HepG2 (cell line): ENCODE measurements around the gene C19orf73. TPM values are rescaled to one million over a fixed set of nuclear protein-coding genes. Genes with fewer than 3 reads are reported as not detected.

ENCODE experiments used
- ARNT ChIP-seq: fragments of 450-650 bp; IDR thresholded peaks from 2 replicates; pipeline ENCODE4 v1.6.1; 2017
- FOXP1 ChIP-seq, 2 experiments: fragments of 450-650 bp in 1 of 2; IDR thresholded peaks; 2 replicates each; pipeline ENCODE4 v1.6.1; 2017 to 2018; ENCODE audit warnings: antibody characterized with exemption in 1 of 2
- HDAC1 ChIP-seq: sonication (generic); formaldehyde crosslinking; IDR thresholded peaks from 2 replicates; pipeline ENCODE4 v1.5.1; 2020; ENCODE audit warnings: mild to moderate bottlenecking, missing genetic modification reagents
- HNF4A ChIP-seq: sonication (generic); formaldehyde crosslinking; IDR thresholded peaks from 2 replicates; pipeline ENCODE4 v1.4.0; 2020; ENCODE audit warnings: missing genetic modification reagents
- NCOR1 ChIP-seq: fragments of 200-600 bp; sonication (generic); IDR thresholded peaks from 2 replicates; pipeline ENCODE4 v1.7.0; 2017; ENCODE audit warnings: antibody characterized with exemption, low read length, borderline replicate concordance
- SRSF1 ChIP-seq: fragments of 200-400 bp; formaldehyde crosslinking; optimal IDR thresholded peaks from 2 replicates; pipeline ENCODE3; 2017; ENCODE audit warnings: mild to moderate bottlenecking, low read depth, low read length, moderate library complexity
- TOPORS ChIP-seq: sonication (generic); formaldehyde crosslinking; IDR thresholded peaks from 2 replicates; pipeline ENCODE4 v1.8.0; 2023; ENCODE audit warnings: mild to moderate bottlenecking, missing genetic modification reagents
- ZEB1 ChIP-seq: IDR thresholded peaks from 2 replicates; pipeline ENCODE4 v1.6.1; 2012; ENCODE audit warnings: mild to moderate bottlenecking, low read depth, inconsistent platforms; ENCODE audit not compliant: insufficient replicate concordance
- ZNF20 ChIP-seq: sonication (generic); formaldehyde crosslinking; IDR thresholded peaks from 2 replicates; pipeline ENCODE4 v1.4.0; 2020; ENCODE audit warnings: mild to moderate bottlenecking, moderate library complexity, missing genetic modification reagents
- ZNF335 ChIP-seq: sonication (generic); formaldehyde crosslinking; IDR thresholded peaks from 2 replicates; pipeline ENCODE4 v1.4.0; 2020; ENCODE audit warnings: missing genetic modification reagents
- ZNF343 ChIP-seq: sonication (generic); formaldehyde crosslinking; IDR thresholded peaks from 2 replicates; pipeline ENCODE4 v1.4.0; 2020; ENCODE audit warnings: mild to moderate bottlenecking, missing genetic modification reagents
- ZNF570 ChIP-seq: sonication (generic); formaldehyde crosslinking; IDR thresholded peaks from 2 replicates; pipeline ENCODE4 v1.4.0; 2020; ENCODE audit warnings: mild to moderate bottlenecking, missing genetic modification reagents, borderline replicate concordance
- ZNF773 ChIP-seq: sonication (generic); formaldehyde crosslinking; IDR thresholded peaks from 2 replicates; pipeline ENCODE4 v1.4.0; 2020; ENCODE audit warnings: missing genetic modification reagents, borderline replicate concordance
- polyA plus RNA-seq, 8 experiments: library from polyadenylated mRNA; depleted of rRNA in 3 of 8; stranded (reverse) in 7 of 8; unstranded in 1 of 8; fragments of >200 nt; fragmentation: Illumina TruSeq in 4 of 8; extraction: Trizol in 4 of 8; gene quantifications; 2 replicates each; pipeline versions ENCODE4 v1.2.1 to v1.2.3, GENCODE V29; 2011 to 2016; ENCODE audit warnings: low read depth in 4 of 8, missing spikeins in 1 of 8, mixed read lengths in 1 of 8; ENCODE audit not compliant: insufficient read depth in 1 of 8
- total RNA-seq, 5 experiments: library from RNA; depleted of rRNA; stranded (reverse); fragments of >200 nt; fragmentation: Illumina TruSeq; extraction: Trizol; gene quantifications; 2 replicates each; pipeline ENCODE4 v1.2.3, GENCODE V29; 2016; ENCODE audit warnings: low read depth in 1 of 5
- TF ChIP-seq, protein P1 (sequence below): sonication (generic); formaldehyde crosslinking; conservative IDR thresholded peaks from 2 replicates; pipeline ENCODE4 v1.4.0; 2020; ENCODE audit warnings: missing genetic modification reagents
- TF ChIP-seq, protein P2 (sequence below): sonication (generic); formaldehyde crosslinking; IDR thresholded peaks from 2 replicates; pipeline ENCODE4 v1.8.0; 2023; ENCODE audit warnings: mild to moderate bottlenecking, missing genetic modification reagents
- TF ChIP-seq, protein P3 (sequence below): sonication (generic); IDR thresholded peaks from 2 replicates; pipeline ENCODE4 v1.6.1; 2016; ENCODE audit warnings: low read depth, borderline replicate concordance
- TF ChIP-seq, protein P4 (sequence below): sonication (generic); formaldehyde crosslinking; IDR thresholded peaks from 2 replicates; pipeline ENCODE4 v1.5.0; 2020; ENCODE audit warnings: missing genetic modification reagents
- TF ChIP-seq, protein P5 (sequence below): sonication (generic); formaldehyde crosslinking; IDR thresholded peaks from 2 replicates; pipeline ENCODE4 v1.4.0; 2020; ENCODE audit warnings: mild to moderate bottlenecking, missing genetic modification reagents

Gene C19orf73
- total and polyA plus RNA-seq, 2 of the 13 experiments (the other 11 are each of a cell fraction or from before 2014, with no cell fraction given) = 1.4 to 1.5 TPM

DNA sequence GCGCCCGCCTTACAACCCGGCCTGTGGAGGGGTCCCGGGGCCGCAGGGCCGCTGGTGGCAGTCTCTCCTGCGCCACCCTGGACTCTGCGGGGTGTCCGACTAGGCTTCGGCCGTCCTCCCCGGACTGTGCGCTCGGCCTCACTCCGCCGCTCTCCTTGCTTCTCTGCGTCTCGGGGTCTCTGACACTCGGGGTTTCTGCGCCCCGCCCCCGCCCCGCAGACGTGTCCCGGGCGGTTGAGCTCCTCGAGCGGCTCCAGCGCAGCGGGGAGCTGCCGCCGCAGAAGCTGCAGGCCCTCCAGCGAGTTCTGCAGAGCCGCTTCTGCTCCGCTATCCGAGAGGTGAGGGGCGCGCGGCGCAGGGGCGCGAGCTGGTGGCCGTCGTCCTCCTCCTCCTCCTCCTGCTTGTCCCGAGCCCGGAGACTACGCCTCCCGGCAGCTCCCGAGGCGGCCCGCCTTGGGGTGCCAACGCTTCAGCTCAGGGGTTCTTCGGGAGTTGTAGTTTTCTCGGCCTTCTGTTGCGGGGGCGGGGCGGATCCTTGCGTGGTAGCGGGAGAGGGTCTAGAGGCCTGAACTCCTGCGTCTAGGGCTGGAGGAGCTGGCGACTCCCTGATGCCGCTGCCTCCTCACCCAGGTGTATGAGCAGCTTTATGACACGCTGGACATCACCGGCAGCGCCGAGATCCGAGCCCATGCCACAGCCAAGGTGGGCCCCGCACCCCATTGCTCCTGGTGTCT, 4.1 kb downstream of the C19orf73 start (continued):
- TF ChIP-seq HNF4A (CRISPR knock-in tag) (no peak), ZNF20 (CRISPR knock-in tag) (no peak), ZNF570 (no peak), ZEB1 (no peak), ZNF773 (no peak), NCOR1 (no peak), ARNT (no peak), ZNF343 (CRISPR knock-in tag) (no peak), ZNF335 (CRISPR knock-in tag) (0 out of 2 replicates have a peak, but pooled peaks have one; percentile 39), SRSF1 (no peak), HDAC1 (CRISPR knock-in tag) (peak; percentile 41; the same call in 1 of the 2 replicates), FOXP1 (IDR thresholded peaks at IDR 0.05) (no peak), FOXP1 (CRISPR knock-in tag; IDR thresholded peaks at IDR 0.05) (no peak), TOPORS (CRISPR knock-in tag) (no peak)
- TF ChIP-seq, protein P1, sequence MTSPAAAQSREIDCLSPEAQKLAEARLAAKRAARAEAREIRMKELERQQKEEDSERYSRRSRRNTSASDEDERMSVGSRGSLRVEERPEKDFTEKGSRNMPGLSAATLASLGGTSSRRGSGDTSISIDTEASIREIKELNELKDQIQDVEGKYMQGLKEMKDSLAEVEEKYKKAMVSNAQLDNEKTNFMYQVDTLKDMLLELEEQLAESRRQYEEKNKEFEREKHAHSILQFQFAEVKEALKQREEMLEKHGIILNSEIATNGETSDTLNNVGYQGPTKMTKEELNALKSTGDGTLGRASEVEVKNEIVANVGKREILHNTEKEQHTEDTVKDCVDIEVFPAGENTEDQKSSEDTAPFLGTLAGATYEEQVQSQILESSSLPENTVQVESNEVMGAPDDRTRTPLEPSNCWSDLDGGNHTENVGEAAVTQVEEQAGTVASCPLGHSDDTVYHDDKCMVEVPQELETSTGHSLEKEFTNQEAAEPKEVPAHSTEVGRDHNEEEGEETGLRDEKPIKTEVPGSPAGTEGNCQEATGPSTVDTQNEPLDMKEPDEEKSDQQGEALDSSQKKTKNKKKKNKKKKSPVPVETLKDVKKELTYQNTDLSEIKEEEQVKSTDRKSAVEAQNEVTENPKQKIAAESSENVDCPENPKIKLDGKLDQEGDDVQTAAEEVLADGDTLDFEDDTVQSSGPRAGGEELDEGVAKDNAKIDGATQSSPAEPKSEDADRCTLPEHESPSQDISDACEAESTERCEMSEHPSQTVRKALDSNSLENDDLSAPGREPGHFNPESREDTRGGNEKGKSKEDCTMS (CRISPR knock-in tag) = no peak
- TF ChIP-seq, protein P2, sequence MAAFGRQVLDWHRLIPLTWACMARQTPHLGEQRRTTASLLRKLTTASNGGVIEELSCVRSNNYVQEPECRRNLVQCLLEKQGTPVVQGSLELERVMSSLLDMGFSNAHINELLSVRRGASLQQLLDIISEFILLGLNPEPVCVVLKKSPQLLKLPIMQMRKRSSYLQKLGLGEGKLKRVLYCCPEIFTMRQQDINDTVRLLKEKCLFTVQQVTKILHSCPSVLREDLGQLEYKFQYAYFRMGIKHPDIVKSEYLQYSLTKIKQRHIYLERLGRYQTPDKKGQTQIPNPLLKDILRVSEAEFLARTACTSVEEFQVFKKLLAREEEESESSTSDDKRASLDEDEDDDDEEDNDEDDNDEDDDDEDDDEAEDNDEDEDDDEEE (CRISPR knock-in tag) = no peak
- TF ChIP-seq, protein P3, sequence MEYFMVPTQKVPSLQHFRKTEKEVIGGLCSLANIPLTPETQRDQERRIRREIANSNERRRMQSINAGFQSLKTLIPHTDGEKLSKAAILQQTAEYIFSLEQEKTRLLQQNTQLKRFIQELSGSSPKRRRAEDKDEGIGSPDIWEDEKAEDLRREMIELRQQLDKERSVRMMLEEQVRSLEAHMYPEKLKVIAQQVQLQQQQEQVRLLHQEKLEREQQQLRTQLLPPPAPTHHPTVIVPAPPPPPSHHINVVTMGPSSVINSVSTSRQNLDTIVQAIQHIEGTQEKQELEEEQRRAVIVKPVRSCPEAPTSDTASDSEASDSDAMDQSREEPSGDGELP = no peak
- TF ChIP-seq, protein P4, sequence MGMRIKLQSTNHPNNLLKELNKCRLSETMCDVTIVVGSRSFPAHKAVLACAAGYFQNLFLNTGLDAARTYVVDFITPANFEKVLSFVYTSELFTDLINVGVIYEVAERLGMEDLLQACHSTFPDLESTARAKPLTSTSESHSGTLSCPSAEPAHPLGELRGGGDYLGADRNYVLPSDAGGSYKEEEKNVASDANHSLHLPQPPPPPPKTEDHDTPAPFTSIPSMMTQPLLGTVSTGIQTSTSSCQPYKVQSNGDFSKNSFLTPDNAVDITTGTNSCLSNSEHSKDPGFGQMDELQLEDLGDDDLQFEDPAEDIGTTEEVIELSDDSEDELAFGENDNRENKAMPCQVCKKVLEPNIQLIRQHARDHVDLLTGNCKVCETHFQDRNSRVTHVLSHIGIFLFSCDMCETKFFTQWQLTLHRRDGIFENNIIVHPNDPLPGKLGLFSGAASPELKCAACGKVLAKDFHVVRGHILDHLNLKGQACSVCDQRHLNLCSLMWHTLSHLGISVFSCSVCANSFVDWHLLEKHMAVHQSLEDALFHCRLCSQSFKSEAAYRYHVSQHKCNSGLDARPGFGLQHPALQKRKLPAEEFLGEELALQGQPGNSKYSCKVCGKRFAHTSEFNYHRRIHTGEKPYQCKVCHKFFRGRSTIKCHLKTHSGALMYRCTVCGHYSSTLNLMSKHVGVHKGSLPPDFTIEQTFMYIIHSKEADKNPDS (CRISPR knock-in tag) = no peak
- TF ChIP-seq, protein P5, sequence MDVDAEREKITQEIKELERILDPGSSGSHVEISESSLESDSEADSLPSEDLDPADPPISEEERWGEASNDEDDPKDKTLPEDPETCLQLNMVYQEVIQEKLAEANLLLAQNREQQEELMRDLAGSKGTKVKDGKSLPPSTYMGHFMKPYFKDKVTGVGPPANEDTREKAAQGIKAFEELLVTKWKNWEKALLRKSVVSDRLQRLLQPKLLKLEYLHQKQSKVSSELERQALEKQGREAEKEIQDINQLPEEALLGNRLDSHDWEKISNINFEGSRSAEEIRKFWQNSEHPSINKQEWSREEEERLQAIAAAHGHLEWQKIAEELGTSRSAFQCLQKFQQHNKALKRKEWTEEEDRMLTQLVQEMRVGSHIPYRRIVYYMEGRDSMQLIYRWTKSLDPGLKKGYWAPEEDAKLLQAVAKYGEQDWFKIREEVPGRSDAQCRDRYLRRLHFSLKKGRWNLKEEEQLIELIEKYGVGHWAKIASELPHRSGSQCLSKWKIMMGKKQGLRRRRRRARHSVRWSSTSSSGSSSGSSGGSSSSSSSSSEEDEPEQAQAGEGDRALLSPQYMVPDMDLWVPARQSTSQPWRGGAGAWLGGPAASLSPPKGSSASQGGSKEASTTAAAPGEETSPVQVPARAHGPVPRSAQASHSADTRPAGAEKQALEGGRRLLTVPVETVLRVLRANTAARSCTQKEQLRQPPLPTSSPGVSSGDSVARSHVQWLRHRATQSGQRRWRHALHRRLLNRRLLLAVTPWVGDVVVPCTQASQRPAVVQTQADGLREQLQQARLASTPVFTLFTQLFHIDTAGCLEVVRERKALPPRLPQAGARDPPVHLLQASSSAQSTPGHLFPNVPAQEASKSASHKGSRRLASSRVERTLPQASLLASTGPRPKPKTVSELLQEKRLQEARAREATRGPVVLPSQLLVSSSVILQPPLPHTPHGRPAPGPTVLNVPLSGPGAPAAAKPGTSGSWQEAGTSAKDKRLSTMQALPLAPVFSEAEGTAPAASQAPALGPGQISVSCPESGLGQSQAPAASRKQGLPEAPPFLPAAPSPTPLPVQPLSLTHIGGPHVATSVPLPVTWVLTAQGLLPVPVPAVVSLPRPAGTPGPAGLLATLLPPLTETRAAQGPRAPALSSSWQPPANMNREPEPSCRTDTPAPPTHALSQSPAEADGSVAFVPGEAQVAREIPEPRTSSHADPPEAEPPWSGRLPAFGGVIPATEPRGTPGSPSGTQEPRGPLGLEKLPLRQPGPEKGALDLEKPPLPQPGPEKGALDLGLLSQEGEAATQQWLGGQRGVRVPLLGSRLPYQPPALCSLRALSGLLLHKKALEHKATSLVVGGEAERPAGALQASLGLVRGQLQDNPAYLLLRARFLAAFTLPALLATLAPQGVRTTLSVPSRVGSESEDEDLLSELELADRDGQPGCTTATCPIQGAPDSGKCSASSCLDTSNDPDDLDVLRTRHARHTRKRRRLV (CRISPR knock-in tag) = no peak; the same call in 1 of the 2 replicates
